Left lung (tissue), 10 donors: ENCODE results near the gene JARID2. TPM values are rescaled to one million over a fixed set of nuclear protein-coding genes. Genes with fewer than 3 reads are reported as not detected.

Experiments used
- ATAC-seq: fragments of 200-7000 bp; cut with Tn5 transposase; one replicate; pipeline ENCODE4 v1.9.1; 2020; ENCODE audit warnings: moderate library complexity
- DNase-seq, 4 donors: peaks; one replicate each; pipeline ENCODE4 v3.0.0-alpha.2; 2013 to 2020
- H3K27ac ChIP-seq, 2 donors: fragments of 200-600 bp; sonication (generic) in 1 of 2; one replicate each; pipeline versions ENCODE4 v1.5.0 to v1.8.0; 2020 to 2021
- H3K27me3 ChIP-seq, 2 donors: fragments of 200-600 bp; sonication (generic) in 1 of 2; one replicate each; pipeline versions ENCODE4 v1.5.0 to v1.8.0; 2020 to 2021
- H3K36me3 ChIP-seq, 2 donors: fragments of 200-600 bp; sonication (generic) in 1 of 2; one replicate each; pipeline versions ENCODE4 v1.5.0 to v1.8.0; 2020 to 2021
- H3K4me1 ChIP-seq, 2 donors: fragments of 200-600 bp; one replicate each; pipeline ENCODE4 v1.8.0; 2021
- H3K4me3 ChIP-seq, 2 donors: fragments of 200-600 bp; sonication (generic) in 1 of 2; one replicate each; pipeline versions ENCODE4 v1.5.0 to v1.8.0; 2020 to 2021; ENCODE audit warnings: mild to moderate bottlenecking in 1 of 2
- H3K9me3 ChIP-seq, 2 donors: fragments of 200-600 bp; sonication (generic) in 1 of 2; one replicate each; pipeline versions ENCODE4 v1.5.0 to v1.8.0; 2020 to 2021
- intact Hi-C, 2 donors: fragments of 100-400 bp; cut with DNase I; formaldehyde crosslinking; loops; one replicate each; pipeline versions ENCODE4 v1.11.2 to v1.14.2; 2022
- polyA plus RNA-seq, 6 donors: library from polyadenylated mRNA; unstranded; fragments of 120-200 nt; gene quantifications; one replicate each; pipeline ENCODE4 v1.2.1, GENCODE V29; 2013; ENCODE audit not compliant: insufficient read length in 6 of 6
- total RNA-seq, 2 donors: library from RNA; stranded (reverse); fragmentation: NEBNext Ultra II Directional; extraction: Animal tissue kit (Norgen Biotek cat#: 25700); gene quantifications; one replicate each; pipeline ENCODE4 v1.2.1, GENCODE V29; 2021
- TF ChIP-seq, protein P1 (sequence below), 2 donors: fragments of 200-600 bp; sonication (generic) in 1 of 2; IDR thresholded peaks; one replicate each; pipeline versions ENCODE4 v1.5.0 to v1.8.0; 2021; ENCODE audit warnings: antibody characterized with exemption in 2 of 2
- donor health status: DM: no; HTN: yes; CAD: no.
- donor health status: DM: no; HTN: no; CAD: no.

JARID2 gene
- total and polyA plus RNA-seq, 8 donors = 10.2 to 19.4 (median 17.8) TPM

DNA sequence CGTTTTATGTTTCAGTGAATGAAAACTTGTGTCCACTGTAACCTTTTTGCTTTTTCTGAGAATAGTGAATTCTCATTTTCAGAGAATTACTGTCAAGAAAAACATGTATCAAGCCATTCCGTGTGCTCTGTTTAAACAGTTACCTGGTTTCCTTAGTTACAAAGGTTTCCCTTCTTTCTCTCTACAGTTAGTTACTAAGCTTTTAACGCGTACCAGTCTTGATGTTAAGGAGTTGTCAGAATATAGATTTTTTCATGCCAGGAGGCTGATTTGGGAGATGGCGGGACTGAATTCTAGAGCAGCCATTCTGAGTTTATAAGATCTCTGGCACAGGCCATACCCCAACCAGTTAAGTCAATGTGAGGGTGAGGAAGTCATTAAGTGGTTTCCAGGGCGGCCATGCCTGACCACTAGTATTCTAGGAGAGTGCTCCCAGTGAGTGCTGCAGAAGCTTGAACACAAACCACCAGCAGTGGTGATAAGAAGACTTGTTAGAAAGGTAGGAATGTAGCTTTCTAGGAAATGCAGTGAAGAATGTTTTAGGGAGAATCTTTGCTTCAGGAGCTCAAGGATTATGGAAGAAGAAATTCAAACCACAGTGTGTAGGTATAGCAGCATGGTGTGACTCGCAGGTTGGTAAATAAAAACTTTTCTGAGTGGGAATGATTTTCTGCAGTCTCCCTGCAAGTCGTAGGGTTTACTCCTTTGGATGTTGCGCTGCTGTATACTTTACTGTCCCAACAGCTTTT is 112.9 kb downstream of the JARID2 start:
- no peaks in the 10 kb centered on the region for H3K36me3 ChIP-seq
- H3K27me3 ChIP-seq = no peaks in the 10 kb centered on the region
- H3K27ac ChIP-seq = no peak overlapping the region
- DNase-seq (no peak), ATAC-seq (peak; percentile 54)
- H3K4me1 ChIP-seq = peaks cover 0 to 53% of the 10 kb centered on the region in 2 donors
- no peak overlapping the region for H3K4me3 ChIP-seq
- H3K9me3 ChIP-seq = no peaks in the 10 kb centered on the region
- TF ChIP-seq, protein P1, sequence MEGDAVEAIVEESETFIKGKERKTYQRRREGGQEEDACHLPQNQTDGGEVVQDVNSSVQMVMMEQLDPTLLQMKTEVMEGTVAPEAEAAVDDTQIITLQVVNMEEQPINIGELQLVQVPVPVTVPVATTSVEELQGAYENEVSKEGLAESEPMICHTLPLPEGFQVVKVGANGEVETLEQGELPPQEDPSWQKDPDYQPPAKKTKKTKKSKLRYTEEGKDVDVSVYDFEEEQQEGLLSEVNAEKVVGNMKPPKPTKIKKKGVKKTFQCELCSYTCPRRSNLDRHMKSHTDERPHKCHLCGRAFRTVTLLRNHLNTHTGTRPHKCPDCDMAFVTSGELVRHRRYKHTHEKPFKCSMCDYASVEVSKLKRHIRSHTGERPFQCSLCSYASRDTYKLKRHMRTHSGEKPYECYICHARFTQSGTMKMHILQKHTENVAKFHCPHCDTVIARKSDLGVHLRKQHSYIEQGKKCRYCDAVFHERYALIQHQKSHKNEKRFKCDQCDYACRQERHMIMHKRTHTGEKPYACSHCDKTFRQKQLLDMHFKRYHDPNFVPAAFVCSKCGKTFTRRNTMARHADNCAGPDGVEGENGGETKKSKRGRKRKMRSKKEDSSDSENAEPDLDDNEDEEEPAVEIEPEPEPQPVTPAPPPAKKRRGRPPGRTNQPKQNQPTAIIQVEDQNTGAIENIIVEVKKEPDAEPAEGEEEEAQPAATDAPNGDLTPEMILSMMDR (IDR thresholded peaks at IDR 0.05) = no peak
- intact Hi-C loops = no loop called here

DNA sequence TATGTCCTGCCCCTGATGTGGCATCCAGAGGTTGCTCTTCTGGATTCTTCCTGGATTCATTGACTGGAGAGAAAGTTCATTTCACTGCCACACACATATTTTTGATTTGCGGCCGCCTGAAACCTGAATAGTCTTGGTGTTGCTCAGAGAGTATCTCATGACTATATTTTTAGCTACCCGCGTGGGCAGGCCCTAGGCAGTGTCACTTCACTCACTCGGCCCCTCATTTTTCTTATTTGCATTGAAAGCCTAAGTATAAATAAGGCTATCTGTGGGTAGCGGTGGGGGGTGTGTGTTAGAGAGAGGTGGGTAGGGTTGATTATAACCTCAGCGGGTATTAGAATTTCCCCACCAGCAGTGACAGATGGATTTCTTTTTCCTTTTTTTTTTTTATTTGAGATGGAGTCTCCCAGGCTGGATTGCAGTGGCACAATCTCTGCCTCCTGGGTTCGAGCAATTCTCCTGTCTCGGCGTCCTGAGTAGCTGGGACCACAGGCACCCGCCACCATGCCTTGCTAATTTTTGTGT is 113.5 kb downstream of the JARID2 start:
- Histone ChIP-seq H3K27ac (no peak overlapping the region), H3K4me3 (no peak overlapping the region), H3K4me1 (peaks cover 0 to 53% of the 10 kb centered on the region in 2 donors), H3K9me3 (no peaks in the 10 kb centered on the region), H3K36me3 (no peaks in the 10 kb centered on the region), H3K27me3 (no peaks in the 10 kb centered on the region)
- TF ChIP-seq, protein P1 (IDR thresholded peaks at IDR 0.05) = no peak
- ATAC-seq (no peak), DNase-seq (no peak)
- intact Hi-C loops = no loop called here

DNA sequence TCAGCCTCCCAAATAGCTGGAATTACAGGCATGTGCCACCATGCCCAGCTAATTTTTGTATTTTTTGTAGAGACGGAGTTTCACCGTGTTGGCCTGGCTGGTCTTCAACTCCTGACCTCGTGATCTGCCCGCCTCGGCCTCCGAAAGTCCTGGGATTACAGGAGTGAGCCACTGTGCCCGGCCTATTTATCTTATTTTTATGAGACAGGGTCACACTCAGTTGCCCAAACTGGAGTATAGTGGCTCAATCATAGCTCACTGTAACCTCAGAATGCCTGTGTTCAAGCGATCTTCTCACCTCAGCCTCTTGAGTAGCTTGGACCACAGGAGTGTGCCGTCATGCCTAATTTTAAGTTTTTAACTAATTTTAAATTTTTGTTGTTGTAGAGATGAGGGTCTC is 114.4 kb downstream of the JARID2 start:
- DNase-seq (no peak), ATAC-seq (no peak)
- H3K27ac ChIP-seq = no peak overlapping the region
- H3K27me3 ChIP-seq = no peaks in the 10 kb centered on the region
- H3K4me3 ChIP-seq = no peak overlapping the region
- intact Hi-C loops = no loop called here
- H3K4me1 ChIP-seq = peaks cover under 1 to 55% of the 10 kb centered on the region in 2 donors
- TF ChIP-seq, protein P1 (IDR thresholded peaks at IDR 0.05) = no peak
- H3K9me3 ChIP-seq = no peaks in the 10 kb centered on the region
- no peaks in the 10 kb centered on the region for H3K36me3 ChIP-seq

DNA sequence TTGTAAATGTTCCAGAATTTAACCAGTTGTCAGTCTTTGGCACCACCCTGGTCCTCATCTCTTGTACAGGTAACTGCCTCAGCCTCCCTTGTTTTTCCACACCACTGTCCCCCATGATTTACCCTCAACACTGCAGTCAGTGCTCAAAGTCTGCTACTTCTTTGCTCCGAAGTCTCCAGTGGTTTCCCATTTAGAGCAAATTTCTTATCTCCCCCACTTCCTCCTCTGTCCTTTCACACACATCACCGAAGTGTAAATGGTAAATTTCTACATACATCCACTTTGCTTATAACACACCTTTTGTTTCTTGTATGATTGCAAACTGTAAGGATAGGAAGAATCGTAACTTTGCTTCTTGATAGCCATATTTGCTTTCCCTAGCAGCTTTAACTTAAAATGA is 115.3 kb downstream of the JARID2 start:
- H3K4me1 ChIP-seq = peaks cover 9 to 55% of the 10 kb centered on the region in 2 donors
- H3K36me3 ChIP-seq = no peaks in the 10 kb centered on the region
- DNase-seq (no peak), ATAC-seq (no peak)
- intact Hi-C loops = no loop called here
- no peak overlapping the region for H3K4me3 ChIP-seq
- H3K27ac ChIP-seq = no peak overlapping the region
- H3K27me3 ChIP-seq = no peaks in the 10 kb centered on the region
- TF ChIP-seq, protein P1 (IDR thresholded peaks at IDR 0.05) = no peak
- no peaks in the 10 kb centered on the region for H3K9me3 ChIP-seq

DNA sequence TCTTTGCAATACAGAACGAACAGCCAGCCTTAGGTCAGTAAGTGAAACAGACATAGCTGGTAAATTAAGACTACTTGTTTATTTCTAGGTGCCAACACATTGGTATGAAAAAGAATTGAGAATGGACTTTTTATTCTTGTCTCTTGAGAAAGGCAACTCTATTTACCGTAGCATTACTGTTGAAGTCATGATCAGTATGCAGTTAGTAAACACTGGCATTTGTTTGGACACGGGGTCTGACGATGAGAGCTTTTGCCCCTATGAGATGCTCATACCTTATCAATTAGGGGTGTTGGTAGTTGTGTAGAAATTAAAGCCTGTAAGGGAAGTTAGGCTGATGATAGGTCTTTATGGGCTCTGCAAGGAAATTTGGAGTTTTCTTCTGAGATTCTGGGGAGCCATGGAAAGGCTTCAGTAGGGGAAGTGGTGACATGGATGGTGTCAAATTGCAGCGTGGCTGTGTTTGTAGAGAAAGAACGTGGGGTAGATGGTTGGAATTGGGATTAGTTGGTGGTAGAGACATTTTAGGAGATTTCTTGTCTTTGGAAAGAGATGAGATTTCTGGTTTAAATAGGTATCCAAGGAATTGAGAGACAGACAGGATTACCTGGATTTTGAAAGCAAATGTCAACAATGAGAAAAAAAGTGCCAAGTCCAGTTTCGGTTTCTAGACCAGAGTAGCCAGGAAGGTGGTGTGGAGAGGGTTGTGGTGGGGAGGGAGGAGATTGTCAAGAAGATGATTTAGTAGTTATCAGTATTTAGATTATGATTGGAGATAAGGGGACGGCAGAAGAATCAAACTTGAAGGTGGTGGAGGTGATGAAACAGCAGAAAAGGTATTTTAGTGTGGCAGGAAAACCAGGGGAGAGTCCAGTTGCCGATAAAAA is 116.6 kb downstream of the JARID2 start:
- DNase-seq (no peak), ATAC-seq (no peak)
- Histone ChIP-seq H3K4me3 (no peak overlapping the region), H3K9me3 (no peaks in the 10 kb centered on the region), H3K36me3 (no peaks in the 10 kb centered on the region), H3K27me3 (no peaks in the 10 kb centered on the region), H3K27ac (no peak overlapping the region), H3K4me1 (peaks cover 9 to 53% of the 10 kb centered on the region in 2 donors)
- TF ChIP-seq, protein P1 (IDR thresholded peaks at IDR 0.05) = no peak
- intact Hi-C loops = no loop called here
